ENCODE data around the gene ERBB2. TPM values are rescaled to one million over a fixed set of nuclear protein-coding genes. Genes with fewer than 3 reads are reported as not detected.

ERBB2 gene
- total and polyA plus RNA-seq, 2 of the 13 experiments (the other 11 are each of a cell fraction or from before 2014, with no cell fraction given), result 57.7 to 64.1 TPM

DNA sequence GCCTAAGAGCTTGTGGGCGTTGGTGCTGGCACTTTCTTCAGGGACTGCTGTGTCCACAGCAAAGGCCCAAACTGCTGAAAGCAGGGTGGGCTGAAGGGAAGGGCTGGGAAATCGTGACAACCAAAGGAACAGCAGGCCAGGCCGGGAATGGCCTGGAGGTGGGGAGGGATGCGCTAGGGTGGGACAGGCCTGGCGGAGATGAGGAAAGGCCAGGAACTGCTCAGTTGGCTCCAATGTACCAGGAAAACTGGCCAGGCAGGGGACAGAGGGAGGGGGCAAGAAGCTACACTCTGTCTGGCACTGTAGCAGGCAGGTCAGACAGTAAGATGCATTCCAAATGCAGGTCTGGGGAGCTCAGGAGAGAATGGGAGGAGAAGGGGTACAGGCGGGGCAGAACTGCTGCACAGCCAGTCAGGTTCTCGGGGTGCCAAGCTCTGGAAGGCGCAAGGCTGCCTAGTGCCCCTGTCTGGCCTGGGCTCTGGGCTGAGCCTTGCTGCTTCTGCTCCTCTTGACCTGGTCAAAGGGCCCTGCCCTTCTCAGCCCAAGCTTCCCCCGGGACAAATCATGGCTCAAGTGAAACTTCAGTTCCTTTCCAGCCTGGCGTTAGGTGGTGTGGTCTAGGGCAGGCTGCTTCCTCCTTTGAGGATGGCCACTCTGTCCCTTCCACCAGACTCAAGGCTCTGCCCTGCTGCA lies 24.3 kb upstream of the ERBB2 start (continued):
- TF ChIP-seq, protein P1, sequence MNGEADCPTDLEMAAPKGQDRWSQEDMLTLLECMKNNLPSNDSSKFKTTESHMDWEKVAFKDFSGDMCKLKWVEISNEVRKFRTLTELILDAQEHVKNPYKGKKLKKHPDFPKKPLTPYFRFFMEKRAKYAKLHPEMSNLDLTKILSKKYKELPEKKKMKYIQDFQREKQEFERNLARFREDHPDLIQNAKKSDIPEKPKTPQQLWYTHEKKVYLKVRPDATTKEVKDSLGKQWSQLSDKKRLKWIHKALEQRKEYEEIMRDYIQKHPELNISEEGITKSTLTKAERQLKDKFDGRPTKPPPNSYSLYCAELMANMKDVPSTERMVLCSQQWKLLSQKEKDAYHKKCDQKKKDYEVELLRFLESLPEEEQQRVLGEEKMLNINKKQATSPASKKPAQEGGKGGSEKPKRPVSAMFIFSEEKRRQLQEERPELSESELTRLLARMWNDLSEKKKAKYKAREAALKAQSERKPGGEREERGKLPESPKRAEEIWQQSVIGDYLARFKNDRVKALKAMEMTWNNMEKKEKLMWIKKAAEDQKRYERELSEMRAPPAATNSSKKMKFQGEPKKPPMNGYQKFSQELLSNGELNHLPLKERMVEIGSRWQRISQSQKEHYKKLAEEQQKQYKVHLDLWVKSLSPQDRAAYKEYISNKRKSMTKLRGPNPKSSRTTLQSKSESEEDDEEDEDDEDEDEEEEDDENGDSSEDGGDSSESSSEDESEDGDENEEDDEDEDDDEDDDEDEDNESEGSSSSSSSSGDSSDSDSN (CRISPR knock-in tag; IDR thresholded peaks at IDR 0.05), result no peak; the same call in 1 of the 2 replicates
- TF ChIP-seq TCF7 (IDR thresholded peaks at IDR 0.05; ENCODE audit: low read depth) (no peak), LCORL (IDR thresholded peaks at IDR 0.05) (no peak), LCORL (CRISPR knock-in tag; IDR thresholded peaks at IDR 0.05) (no peak), ZNF501 (CRISPR knock-in tag; IDR thresholded peaks at IDR 0.05) (no peak), TBX2 (CRISPR knock-in tag; IDR thresholded peaks at IDR 0.05; ENCODE audit: borderline replicate concordance) (no peak), MEIS1 (CRISPR knock-in tag; IDR thresholded peaks at IDR 0.05; ENCODE audit: borderline replicate concordance) (no peak), TAF1 (CRISPR knock-in tag; IDR thresholded peaks at IDR 0.05) (peak; percentile 8; the same call in 1 of the 2 replicates), ZNF839 (CRISPR knock-in tag; IDR thresholded peaks at IDR 0.05; ENCODE audit: borderline replicate concordance) (no peak), FOXM1 (CRISPR knock-in tag; IDR thresholded peaks at IDR 0.05) (no peak), MTA1 (CRISPR knock-in tag; IDR thresholded peaks at IDR 0.05; ENCODE audit: borderline replicate concordance) (no peak), PHF20 (CRISPR knock-in tag; IDR thresholded peaks at IDR 0.05) (0 out of 2 replicates have a peak, but pooled peaks have one; percentile 30), ZNF282 (IDR thresholded peaks at IDR 0.05; ENCODE audit: partially characterized antibody) (no peak), ELF4 (CRISPR knock-in tag; IDR thresholded peaks at IDR 0.05; ENCODE audit: borderline replicate concordance) (no peak), ZNF138 (CRISPR knock-in tag; IDR thresholded peaks at IDR 0.05; ENCODE audit: low read depth) (no peak)
- TF ChIP-seq, protein P2, sequence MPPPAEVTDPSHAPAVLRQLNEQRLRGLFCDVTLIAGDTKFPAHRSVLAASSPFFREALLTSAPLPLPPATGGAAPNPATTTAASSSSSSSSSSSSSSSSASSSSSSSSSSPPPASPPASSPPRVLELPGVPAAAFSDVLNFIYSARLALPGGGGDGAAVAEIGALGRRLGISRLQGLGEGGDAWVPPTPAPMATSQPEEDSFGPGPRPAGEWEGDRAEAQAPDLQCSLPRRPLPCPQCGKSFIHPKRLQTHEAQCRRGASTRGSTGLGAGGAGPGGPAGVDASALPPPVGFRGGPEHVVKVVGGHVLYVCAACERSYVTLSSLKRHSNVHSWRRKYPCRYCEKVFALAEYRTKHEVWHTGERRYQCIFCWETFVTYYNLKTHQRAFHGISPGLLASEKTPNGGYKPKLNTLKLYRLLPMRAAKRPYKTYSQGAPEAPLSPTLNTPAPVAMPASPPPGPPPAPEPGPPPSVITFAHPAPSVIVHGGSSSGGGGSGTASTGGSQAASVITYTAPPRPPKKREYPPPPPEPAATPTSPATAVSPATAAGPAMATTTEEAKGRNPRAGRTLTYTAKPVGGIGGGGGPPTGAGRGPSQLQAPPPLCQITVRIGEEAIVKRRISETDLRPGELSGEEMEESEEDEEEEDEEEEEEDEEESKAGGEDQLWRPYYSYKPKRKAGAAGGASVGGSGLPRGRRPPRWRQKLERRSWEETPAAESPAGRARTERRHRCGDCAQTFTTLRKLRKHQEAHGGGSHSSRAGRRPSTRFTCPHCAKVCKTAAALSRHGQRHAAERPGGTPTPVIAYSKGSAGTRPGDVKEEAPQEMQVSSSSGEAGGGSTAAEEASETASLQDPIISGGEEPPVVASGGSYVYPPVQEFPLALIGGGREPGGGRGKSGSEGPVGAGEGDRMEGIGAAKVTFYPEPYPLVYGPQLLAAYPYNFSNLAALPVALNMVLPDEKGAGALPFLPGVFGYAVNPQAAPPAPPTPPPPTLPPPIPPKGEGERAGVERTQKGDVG (CRISPR knock-in tag; IDR thresholded peaks at IDR 0.05; ENCODE audit: borderline replicate concordance), result no peak
- TF ChIP-seq, protein P3, sequence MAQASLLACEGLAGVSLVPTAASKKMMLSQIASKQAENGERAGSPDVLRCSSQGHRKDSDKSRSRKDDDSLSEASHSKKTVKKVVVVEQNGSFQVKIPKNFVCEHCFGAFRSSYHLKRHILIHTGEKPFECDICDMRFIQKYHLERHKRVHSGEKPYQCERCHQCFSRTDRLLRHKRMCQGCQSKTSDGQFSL (CRISPR knock-in tag; IDR thresholded peaks at IDR 0.05), result no peak
- TF ChIP-seq, protein P4, sequence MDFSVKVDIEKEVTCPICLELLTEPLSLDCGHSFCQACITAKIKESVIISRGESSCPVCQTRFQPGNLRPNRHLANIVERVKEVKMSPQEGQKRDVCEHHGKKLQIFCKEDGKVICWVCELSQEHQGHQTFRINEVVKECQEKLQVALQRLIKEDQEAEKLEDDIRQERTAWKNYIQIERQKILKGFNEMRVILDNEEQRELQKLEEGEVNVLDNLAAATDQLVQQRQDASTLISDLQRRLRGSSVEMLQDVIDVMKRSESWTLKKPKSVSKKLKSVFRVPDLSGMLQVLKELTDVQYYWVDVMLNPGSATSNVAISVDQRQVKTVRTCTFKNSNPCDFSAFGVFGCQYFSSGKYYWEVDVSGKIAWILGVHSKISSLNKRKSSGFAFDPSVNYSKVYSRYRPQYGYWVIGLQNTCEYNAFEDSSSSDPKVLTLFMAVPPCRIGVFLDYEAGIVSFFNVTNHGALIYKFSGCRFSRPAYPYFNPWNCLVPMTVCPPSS (IDR thresholded peaks at IDR 0.05), result no peak
- TF ChIP-seq, protein P5, sequence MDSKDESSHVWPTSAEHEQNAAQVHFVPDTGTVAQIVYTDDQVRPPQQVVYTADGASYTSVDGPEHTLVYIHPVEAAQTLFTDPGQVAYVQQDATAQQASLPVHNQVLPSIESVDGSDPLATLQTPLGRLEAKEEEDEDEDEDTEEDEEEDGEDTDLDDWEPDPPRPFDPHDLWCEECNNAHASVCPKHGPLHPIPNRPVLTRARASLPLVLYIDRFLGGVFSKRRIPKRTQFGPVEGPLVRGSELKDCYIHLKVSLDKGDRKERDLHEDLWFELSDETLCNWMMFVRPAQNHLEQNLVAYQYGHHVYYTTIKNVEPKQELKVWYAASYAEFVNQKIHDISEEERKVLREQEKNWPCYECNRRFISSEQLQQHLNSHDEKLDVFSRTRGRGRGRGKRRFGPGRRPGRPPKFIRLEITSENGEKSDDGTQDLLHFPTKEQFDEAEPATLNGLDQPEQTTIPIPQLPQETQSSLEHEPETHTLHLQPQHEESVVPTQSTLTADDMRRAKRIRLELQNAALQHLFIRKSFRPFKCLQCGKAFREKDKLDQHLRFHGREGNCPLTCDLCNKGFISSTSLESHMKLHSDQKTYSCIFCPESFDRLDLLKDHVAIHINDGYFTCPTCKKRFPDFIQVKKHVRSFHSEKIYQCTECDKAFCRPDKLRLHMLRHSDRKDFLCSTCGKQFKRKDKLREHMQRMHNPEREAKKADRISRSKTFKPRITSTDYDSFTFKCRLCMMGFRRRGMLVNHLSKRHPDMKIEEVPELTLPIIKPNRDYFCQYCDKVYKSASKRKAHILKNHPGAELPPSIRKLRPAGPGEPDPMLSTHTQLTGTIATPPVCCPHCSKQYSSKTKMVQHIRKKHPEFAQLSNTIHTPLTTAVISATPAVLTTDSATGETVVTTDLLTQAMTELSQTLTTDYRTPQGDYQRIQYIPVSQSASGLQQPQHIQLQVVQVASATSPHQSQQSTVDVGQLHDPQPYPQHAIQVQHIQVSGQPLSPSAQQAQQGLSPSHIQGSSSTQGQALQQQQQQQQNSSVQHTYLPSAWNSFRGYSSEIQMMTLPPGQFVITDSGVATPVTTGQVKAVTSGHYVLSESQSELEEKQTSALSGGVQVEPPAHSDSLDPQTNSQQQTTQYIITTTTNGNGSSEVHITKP (CRISPR knock-in tag; IDR thresholded peaks at IDR 0.05; ENCODE audit: low read depth), result no peak
